DND-41 (cell line): ENCODE results near the gene PACSIN1.

Source experiments
- CTCF ChIP-seq: IDR thresholded peaks from 2 replicates; pipeline ENCODE4 v1.5.1; 2012; ENCODE audit warnings: borderline replicate concordance, low read length, moderate library complexity, mild to moderate bottlenecking; ENCODE audit not compliant: poor library complexity, severe bottlenecking; ENCODE audit errors: extremely low read depth
- EZH2 ChIP-seq: IDR thresholded peaks from 3 replicates; pipeline ENCODE4 v1.6.1; 2012; ENCODE audit warnings: borderline replicate concordance, low read depth, mild to moderate bottlenecking, moderate library complexity, low read length, inconsistent platforms; ENCODE audit not compliant: severe bottlenecking

GRCh38 chr6:34523441-34524206 is 57.7 kb downstream of the PACSIN1 start:
- TF ChIP-seq EZH2 (no peak), CTCF (no peak)
